ENCODE data around the gene LNX2.

The LNX2 gene

DNA sequence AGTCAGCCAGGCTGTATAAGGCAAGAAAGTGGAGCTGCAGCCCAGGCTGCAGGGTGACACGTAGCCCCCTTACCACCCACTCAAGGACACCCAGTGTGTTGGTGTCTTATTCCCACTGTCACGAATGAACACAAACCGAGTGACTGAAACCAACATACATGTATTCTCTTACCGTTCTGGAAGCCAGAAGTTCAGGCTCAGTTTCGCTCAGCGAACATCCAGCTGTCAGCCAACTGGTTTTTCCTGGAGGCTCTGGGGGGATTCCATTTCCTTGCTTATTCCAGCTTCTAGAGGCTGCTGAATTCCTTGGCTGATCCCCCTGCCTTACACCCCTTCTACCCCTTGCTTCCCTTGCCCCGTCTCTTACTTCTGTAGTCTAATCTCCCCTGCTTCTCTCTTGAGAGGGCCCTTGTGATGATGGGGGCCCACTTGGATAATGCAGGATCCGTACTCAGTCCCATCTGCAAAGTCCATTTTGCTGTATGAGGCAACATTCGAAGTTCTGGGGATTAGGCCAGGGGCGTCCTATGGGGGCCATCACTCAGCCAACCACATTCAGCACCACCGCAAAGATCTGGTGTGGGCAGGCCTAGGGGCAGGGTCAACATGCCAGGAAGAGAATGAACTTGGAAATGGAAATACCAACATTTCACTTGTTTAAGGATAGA is 122.6 kb downstream of the LNX2 start:
- DNase-seq, result no peak

DNA sequence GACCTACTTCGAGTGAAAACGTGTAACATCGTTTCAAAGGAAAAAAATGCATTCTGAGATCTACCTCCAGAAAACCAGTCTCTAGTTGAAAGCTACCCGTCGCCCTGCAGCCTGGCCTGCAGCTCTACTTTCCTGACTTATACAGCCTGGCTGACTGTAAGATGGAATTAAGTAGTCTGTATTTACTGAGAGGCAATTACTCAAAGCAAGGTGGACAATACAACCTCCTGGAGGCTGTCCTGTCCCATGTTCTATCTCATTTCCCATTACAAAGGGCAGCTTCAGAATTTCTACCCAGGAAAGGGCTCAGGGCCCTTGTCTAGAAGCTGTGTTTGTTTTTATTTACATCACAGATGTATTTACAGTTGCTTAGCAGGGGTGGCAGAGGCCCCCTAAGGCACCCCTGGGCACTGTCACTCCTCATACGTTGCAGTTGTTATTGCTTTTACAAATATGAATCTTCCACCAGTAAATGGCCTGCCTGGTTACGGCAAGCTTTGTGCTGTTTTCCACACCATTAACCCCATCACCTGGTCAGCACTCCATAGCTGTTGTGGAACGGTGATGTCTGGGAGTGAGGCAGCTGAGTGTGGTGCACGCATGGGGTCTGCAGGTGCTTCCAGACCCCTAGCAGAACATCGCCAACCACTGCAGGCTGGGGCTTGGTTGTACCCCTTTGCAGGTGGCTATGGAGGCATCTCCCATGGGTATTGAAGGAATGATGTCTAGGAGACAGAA is 123.6 kb downstream of the LNX2 start:
- DNase-seq, result no peak

DNA sequence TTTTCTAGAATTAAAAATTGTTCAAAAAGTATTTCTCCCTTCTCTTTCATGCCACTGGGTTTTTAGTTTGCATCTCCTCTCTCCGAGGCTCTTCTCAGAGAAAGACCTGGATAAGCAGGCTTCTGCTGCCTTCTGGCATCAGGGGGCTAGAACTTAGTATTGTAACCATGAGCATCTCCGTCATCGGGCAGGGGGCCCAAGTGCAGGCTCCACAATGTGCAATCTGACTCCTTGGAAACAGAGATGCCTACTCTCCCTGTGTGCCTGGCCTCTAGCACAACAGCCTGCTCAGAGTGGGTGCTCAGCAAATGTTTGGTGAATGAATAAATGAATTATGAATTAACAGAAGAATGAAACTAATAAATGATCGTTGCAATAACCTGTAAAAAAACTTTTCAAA is 124.3 kb downstream of the LNX2 start:
- DNase-seq, result no peak

Measured in NCI-H82 (cell line).